ENCODE results near the gene HSPA8.

GRCh38 chr11:123062158-123062891 is 389 bp upstream of the HSPA8 start:
- TF ChIP-seq SIN3A (IDR thresholded peaks at IDR 0.05; ENCODE audit: low read depth) (peak; percentile 41; the same call in 1 of the 2 replicates), CTCF (IDR thresholded peaks at IDR 0.05 in 2 of 3, conservative IDR thresholded peaks at IDR 0.05 in 1 of 3; ENCODE audit: borderline replicate concordance in 1 of 3, insufficient read depth in 1 of 3, low read depth in 2 of 3, low read length in 2 of 3) (no peak), REST (IDR thresholded peaks at IDR 0.05; ENCODE audit: low read depth) (no peak), EZH2 (IDR thresholded peaks at IDR 0.05) (no peak), RAD21 (IDR thresholded peaks at IDR 0.05; ENCODE audit: low read depth) (no peak)
